ENCODE results near the gene ABCG8.
A peak's percentile ranks its signal among the peaks of the same experiment; 100 is the strongest.

Gene ABCG8

GRCh38 chr2:43877782-43878464 is 39.2 kb downstream of the ABCG8 start:
- Mint-ChIP-seq H3K4me1 (ENCODE audit: low read depth) (peaks cover 3% of the 10 kb centered on the region), H3K36me3 (ENCODE audit: low read depth) (no peaks in the 10 kb centered on the region), H3K9me3 (no peaks in the 10 kb centered on the region), H3K27ac (no peak overlapping the region), H3K4me3 (no peak overlapping the region), H3K27me3 (peaks cover 5% of the 10 kb centered on the region)

- Mint-ChIP-seq H3K27me3 (peaks cover 2% of the 10 kb centered on the region), H3K4me3 (no peak overlapping the region), H3K9me3 (no peaks in the 10 kb centered on the region), H3K4me1 (ENCODE audit: low read depth) (peaks cover 3% of the 10 kb centered on the region), H3K36me3 (ENCODE audit: low read depth) (no peaks in the 10 kb centered on the region), H3K27ac (no peak overlapping the region)
These were observed 40.5 kb downstream of the ABCG8 start for GRCh38 chr2:43879261-43879660.

- H3K9me3 Mint-ChIP-seq, result no peaks in the 10 kb centered on the region
- no peak overlapping the region for H3K27ac Mint-ChIP-seq
- peaks cover 3% of the 10 kb centered on the region for H3K36me3 Mint-ChIP-seq (ENCODE audit: low read depth)
- H3K4me3 Mint-ChIP-seq, result no peak overlapping the region
- peaks cover 3% of the 10 kb centered on the region for H3K4me1 Mint-ChIP-seq (ENCODE audit: low read depth)
- H3K27me3 Mint-ChIP-seq, result no peaks in the 10 kb centered on the region
These were observed 41.7 kb downstream of the ABCG8 start for GRCh38 chr2:43880471-43880870.

- H3K4me1 Mint-ChIP-seq (ENCODE audit: low read depth), result peaks cover 3% of the 10 kb centered on the region
- no peak overlapping the region for H3K4me3 Mint-ChIP-seq
- H3K36me3 Mint-ChIP-seq (ENCODE audit: low read depth), result peaks cover 6% of the 10 kb centered on the region
- no peaks in the 10 kb centered on the region for H3K9me3 Mint-ChIP-seq
- no peaks in the 10 kb centered on the region for H3K27me3 Mint-ChIP-seq
- no peak overlapping the region for H3K27ac Mint-ChIP-seq
These were observed 42.2 kb downstream of the ABCG8 start for GRCh38 chr2:43880952-43881351.

- Mint-ChIP-seq H3K27me3 (no peaks in the 10 kb centered on the region), H3K36me3 (ENCODE audit: low read depth) (peaks cover 16% of the 10 kb centered on the region), H3K27ac (no peak overlapping the region), H3K4me1 (ENCODE audit: low read depth) (peaks cover 11% of the 10 kb centered on the region), H3K9me3 (no peaks in the 10 kb centered on the region), H3K4me3 (no peak overlapping the region)
These were observed 43.5 kb downstream of the ABCG8 start for GRCh38 chr2:43882312-43882711.

GRCh38 chr2:43884689-43885088 is 45.9 kb downstream of the ABCG8 start:
- Mint-ChIP-seq H3K4me3 (no peak overlapping the region), H3K4me1 (ENCODE audit: low read depth) (peaks cover 14% of the 10 kb centered on the region), H3K27me3 (no peaks in the 10 kb centered on the region), H3K9me3 (no peaks in the 10 kb centered on the region), H3K36me3 (ENCODE audit: low read depth) (peaks cover 37% of the 10 kb centered on the region), H3K27ac (no peak overlapping the region)

GRCh38 chr2:43885132-43885632 is 46.4 kb downstream of the ABCG8 start:
- H3K27me3 Mint-ChIP-seq, result no peaks in the 10 kb centered on the region
- peaks cover 14% of the 10 kb centered on the region for H3K4me1 Mint-ChIP-seq (ENCODE audit: low read depth)
- H3K4me3 Mint-ChIP-seq, result no peak overlapping the region
- H3K9me3 Mint-ChIP-seq, result no peaks in the 10 kb centered on the region
- no peak overlapping the region for H3K27ac Mint-ChIP-seq
- H3K36me3 Mint-ChIP-seq (ENCODE audit: low read depth), result peaks cover 42% of the 10 kb centered on the region

- Mint-ChIP-seq H3K36me3 (ENCODE audit: low read depth) (peaks cover 61% of the 10 kb centered on the region), H3K27ac (peak overlapping the region; percentile 65), H3K9me3 (no peaks in the 10 kb centered on the region), H3K4me1 (ENCODE audit: low read depth) (peaks cover 14% of the 10 kb centered on the region), H3K27me3 (no peaks in the 10 kb centered on the region), H3K4me3 (no peak overlapping the region)
These were observed 48.4 kb downstream of the ABCG8 start for GRCh38 chr2:43887176-43887575.

- H3K27ac Mint-ChIP-seq, result no peak overlapping the region
- peaks cover 81% of the 10 kb centered on the region for H3K36me3 Mint-ChIP-seq (ENCODE audit: low read depth)
- H3K9me3 Mint-ChIP-seq, result no peaks in the 10 kb centered on the region
- no peaks in the 10 kb centered on the region for H3K27me3 Mint-ChIP-seq
- no peak overlapping the region for H3K4me3 Mint-ChIP-seq
- H3K4me1 Mint-ChIP-seq (ENCODE audit: low read depth), result peaks cover 14% of the 10 kb centered on the region
These were observed 50.6 kb downstream of the ABCG8 start for GRCh38 chr2:43889416-43889815.

- Mint-ChIP-seq H3K4me3 (no peak overlapping the region), H3K27me3 (no peaks in the 10 kb centered on the region), H3K27ac (peak overlapping the region; percentile 13), H3K9me3 (no peaks in the 10 kb centered on the region), H3K36me3 (ENCODE audit: low read depth) (peaks cover 86% of the 10 kb centered on the region), H3K4me1 (ENCODE audit: low read depth) (peaks cover 14% of the 10 kb centered on the region)
These were observed 52.1 kb downstream of the ABCG8 start for GRCh38 chr2:43890855-43891254.

GRCh38 chr2:43894743-43895142 is 56.0 kb downstream of the ABCG8 start:
- H3K4me3 Mint-ChIP-seq, result no peak overlapping the region
- H3K4me1 Mint-ChIP-seq (ENCODE audit: low read depth), result no peaks in the 10 kb centered on the region
- no peak overlapping the region for H3K27ac Mint-ChIP-seq
- no peaks in the 10 kb centered on the region for H3K9me3 Mint-ChIP-seq
- peaks cover 91% of the 10 kb centered on the region for H3K36me3 Mint-ChIP-seq (ENCODE audit: low read depth)
- H3K27me3 Mint-ChIP-seq, result no peaks in the 10 kb centered on the region

GRCh38 chr2:43896906-43897305 is 58.1 kb downstream of the ABCG8 start:
- no peaks in the 10 kb centered on the region for H3K27me3 Mint-ChIP-seq
- H3K4me3 Mint-ChIP-seq, result no peak overlapping the region
- peaks cover 85% of the 10 kb centered on the region for H3K36me3 Mint-ChIP-seq (ENCODE audit: low read depth)
- H3K4me1 Mint-ChIP-seq (ENCODE audit: low read depth), result no peaks in the 10 kb centered on the region
- no peaks in the 10 kb centered on the region for H3K9me3 Mint-ChIP-seq
- H3K27ac Mint-ChIP-seq, result no peak overlapping the region

GRCh38 chr2:43897492-43897891 is 58.7 kb downstream of the ABCG8 start:
- no peaks in the 10 kb centered on the region for H3K9me3 Mint-ChIP-seq
- peaks cover 84% of the 10 kb centered on the region for H3K36me3 Mint-ChIP-seq (ENCODE audit: low read depth)
- no peak overlapping the region for H3K27ac Mint-ChIP-seq
- H3K27me3 Mint-ChIP-seq, result no peaks in the 10 kb centered on the region
- H3K4me1 Mint-ChIP-seq (ENCODE audit: low read depth), result no peaks in the 10 kb centered on the region
- no peak overlapping the region for H3K4me3 Mint-ChIP-seq

GRCh38 chr2:43898134-43898837 is 59.5 kb downstream of the ABCG8 start:
- Mint-ChIP-seq H3K36me3 (ENCODE audit: low read depth) (peaks cover 83% of the 10 kb centered on the region), H3K27ac (no peak overlapping the region), H3K4me1 (ENCODE audit: low read depth) (no peaks in the 10 kb centered on the region), H3K4me3 (no peak overlapping the region), H3K27me3 (no peaks in the 10 kb centered on the region), H3K9me3 (no peaks in the 10 kb centered on the region)

- Mint-ChIP-seq H3K27me3 (no peaks in the 10 kb centered on the region), H3K27ac (no peak overlapping the region), H3K4me3 (no peak overlapping the region), H3K4me1 (ENCODE audit: low read depth) (no peaks in the 10 kb centered on the region), H3K36me3 (ENCODE audit: low read depth) (peaks cover 77% of the 10 kb centered on the region), H3K9me3 (no peaks in the 10 kb centered on the region)
These were observed 60.1 kb downstream of the ABCG8 start for GRCh38 chr2:43898838-43899346.
